Measurements from ENCODE around the gene SUSD2. TPM values are rescaled to one million over a fixed set of nuclear protein-coding genes. Genes with fewer than 3 reads are reported as not detected.

Gene SUSD2
- total and polyA plus RNA-seq, 9 of the 15 experiments (the other 6 are each of a cell fraction or from before 2014, with no cell fraction given) = 0.01 to 0.16 (median 0.04) TPM; not detected in 4

DNA sequence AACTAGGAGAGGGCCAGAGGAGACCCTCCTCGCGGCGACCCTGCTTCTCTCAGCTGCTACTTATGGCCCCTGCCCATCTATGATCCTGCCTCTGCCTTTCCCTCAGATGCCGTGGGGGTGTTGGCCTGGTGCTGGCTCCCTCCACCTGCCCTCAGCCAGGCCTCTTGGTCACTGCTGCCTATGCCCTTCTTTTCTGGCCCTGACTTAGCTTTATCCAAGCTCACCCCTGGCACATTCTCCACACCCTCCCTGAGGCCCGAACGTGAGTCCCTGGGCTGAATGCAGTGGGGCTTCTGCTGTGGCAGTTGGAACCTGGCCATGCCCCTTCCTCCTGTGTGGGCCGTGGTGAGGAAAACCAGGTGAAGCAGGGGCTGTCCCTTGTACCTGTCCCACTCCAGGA lies 19.8 kb upstream of the SUSD2 start:
- H3K4me2 ChIP-seq (ENCODE audit: insufficient read depth, low read length) = no peak overlapping the region
- TF ChIP-seq ZKSCAN8 (CRISPR knock-in tag; IDR thresholded peaks at IDR 0.05) (no peak), MECOM (CRISPR knock-in tag; IDR thresholded peaks at IDR 0.05) (no peak), SIRT6 (IDR thresholded peaks at IDR 0.05; ENCODE audit: low read depth, low read length) (no peak), DMBX1 (CRISPR knock-in tag; IDR thresholded peaks at IDR 0.05; ENCODE audit: borderline replicate concordance) (no peak), VEZF1 (CRISPR knock-in tag; IDR thresholded peaks at IDR 0.05) (no peak), RB1 (IDR thresholded peaks at IDR 0.05; ENCODE audit: low read depth) (no peak), HES1 (IDR thresholded peaks at IDR 0.05; ENCODE audit: low read depth) (no peak), PURB (CRISPR knock-in tag; IDR thresholded peaks at IDR 0.05; ENCODE audit: low read depth) (no peak), RBM15 (IDR thresholded peaks at IDR 0.05; ENCODE audit: insufficient read depth, low read length) (no peak), SNIP1 (IDR thresholded peaks at IDR 0.05; ENCODE audit: low read depth) (no peak)
- TF ChIP-seq, protein P1, sequence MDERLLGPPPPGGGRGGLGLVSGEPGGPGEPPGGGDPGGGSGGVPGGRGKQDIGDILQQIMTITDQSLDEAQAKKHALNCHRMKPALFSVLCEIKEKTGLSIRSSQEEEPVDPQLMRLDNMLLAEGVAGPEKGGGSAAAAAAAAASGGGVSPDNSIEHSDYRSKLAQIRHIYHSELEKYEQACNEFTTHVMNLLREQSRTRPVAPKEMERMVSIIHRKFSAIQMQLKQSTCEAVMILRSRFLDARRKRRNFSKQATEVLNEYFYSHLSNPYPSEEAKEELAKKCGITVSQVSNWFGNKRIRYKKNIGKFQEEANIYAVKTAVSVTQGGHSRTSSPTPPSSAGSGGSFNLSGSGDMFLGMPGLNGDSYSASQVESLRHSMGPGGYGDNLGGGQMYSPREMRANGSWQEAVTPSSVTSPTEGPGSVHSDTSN (CRISPR knock-in tag; IDR thresholded peaks at IDR 0.05; ENCODE audit: low read depth) = no peak
- TF ChIP-seq, protein P1 (tag; conservative IDR thresholded peaks at IDR 0.05; ENCODE audit: low read depth) = no peak
- TF ChIP-seq, protein P2, sequence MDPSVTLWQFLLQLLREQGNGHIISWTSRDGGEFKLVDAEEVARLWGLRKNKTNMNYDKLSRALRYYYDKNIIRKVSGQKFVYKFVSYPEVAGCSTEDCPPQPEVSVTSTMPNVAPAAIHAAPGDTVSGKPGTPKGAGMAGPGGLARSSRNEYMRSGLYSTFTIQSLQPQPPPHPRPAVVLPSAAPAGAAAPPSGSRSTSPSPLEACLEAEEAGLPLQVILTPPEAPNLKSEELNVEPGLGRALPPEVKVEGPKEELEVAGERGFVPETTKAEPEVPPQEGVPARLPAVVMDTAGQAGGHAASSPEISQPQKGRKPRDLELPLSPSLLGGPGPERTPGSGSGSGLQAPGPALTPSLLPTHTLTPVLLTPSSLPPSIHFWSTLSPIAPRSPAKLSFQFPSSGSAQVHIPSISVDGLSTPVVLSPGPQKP (CRISPR knock-in tag; IDR thresholded peaks at IDR 0.05) = no peak
- TF ChIP-seq, protein P3, sequence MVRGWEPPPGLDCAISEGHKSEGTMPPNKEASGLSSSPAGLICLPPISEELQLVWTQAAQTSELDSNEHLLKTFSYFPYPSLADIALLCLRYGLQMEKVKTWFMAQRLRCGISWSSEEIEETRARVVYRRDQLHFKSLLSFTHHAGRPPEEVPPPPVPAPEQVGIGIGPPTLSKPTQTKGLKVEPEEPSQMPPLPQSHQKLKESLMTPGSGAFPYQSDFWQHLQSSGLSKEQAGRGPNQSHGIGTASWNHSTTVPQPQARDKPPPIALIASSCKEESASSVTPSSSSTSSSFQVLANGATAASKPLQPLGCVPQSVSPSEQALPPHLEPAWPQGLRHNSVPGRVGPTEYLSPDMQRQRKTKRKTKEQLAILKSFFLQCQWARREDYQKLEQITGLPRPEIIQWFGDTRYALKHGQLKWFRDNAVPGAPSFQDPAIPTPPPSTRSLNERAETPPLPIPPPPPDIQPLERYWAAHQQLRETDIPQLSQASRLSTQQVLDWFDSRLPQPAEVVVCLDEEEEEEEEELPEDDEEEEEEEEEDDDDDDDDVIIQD (CRISPR knock-in tag; IDR thresholded peaks at IDR 0.05) = no peak

More for the DNA sequence above, 19.8 kb upstream of the SUSD2 start:
- H3K79me2 ChIP-seq (ENCODE audit: control insufficient read depth, insufficient read depth, low read length) = no peaks in the 10 kb centered on the region; the same call in 2 of the 3 replicates
- ChIA-PET POLR2A (interaction anchor here (0.6 kb wide), 1 partner anchor 393 kb away, joined by 3 read pairs; no protein-coding TSS in a partner anchor), CTCF (ENCODE audit: low intra/inter-chr PET ratio) (interaction anchor here (0.7 kb wide), 1 partner anchor 60 kb away, joined by 3 read pairs; no protein-coding TSS in a partner anchor)
- peaks cover 29% of the 10 kb centered on the region; the same call in 2 of the 3 replicates for H3K36me3 ChIP-seq (ENCODE audit: control insufficient read depth, insufficient read depth, low read length)
- ATAC-seq (no peak), FAIRE-seq (no peak), DNase-seq (ENCODE audit: extremely low read depth in 1 of 4, low spot score in 3 of 4) (no peak)
- no peaks in the 10 kb centered on the region for H3K27me3 ChIP-seq (ENCODE audit: control insufficient read depth in 2 of 2, insufficient read depth in 2 of 2, low read length in 2 of 2)
- no peaks in the 10 kb centered on the region; the same call in 1 of the 2 replicates for H4K20me1 ChIP-seq (replicated peaks; ENCODE audit: control insufficient read depth, insufficient read depth, low read length)
- BruUV-seq (replicated peaks) = no TSS peak
- H3K4me3 ChIP-seq = no peak overlapping the region
- H3K27ac ChIP-seq (ENCODE audit: extremely low read depth, low read depth, low read length) = no peak overlapping the region
- no peaks in the 10 kb centered on the region for H3K9me3 ChIP-seq (replicated peaks; ENCODE audit: control insufficient read depth, insufficient read depth, low read depth, low read length)
- H2AFZ ChIP-seq (ENCODE audit: low read depth, low read length) = no peak overlapping the region
- H3K4me1 ChIP-seq (replicated peaks in 1 of 2; ENCODE audit: control insufficient read depth in 2 of 2, insufficient read depth in 2 of 2, low read length in 2 of 2) = peaks cover 8 to 15% of the 10 kb centered on the region in 2 experiments; a peak in 4 of 5 replicates
- peak overlapping the region in 1 of 2 experiments; percentile 35; a peak in 1 of 4 replicates for H3K9ac ChIP-seq (ENCODE audit: insufficient read depth in 1 of 2, low read depth in 2 of 2, low read length in 2 of 2)
- intact Hi-C loops (cut with micrococcal nuclease) = no loop called here
- in situ Hi-C loops (cut with MboI) = no loop called here
- H3K9me1 ChIP-seq (ENCODE audit: control insufficient read depth, insufficient read depth, low read length) = peaks cover 3% of the 10 kb centered on the region
- 80% methylated on average over 2 of the region's 7 CpGs for WGBS (ENCODE audit: insufficient coverage, low coverage, missing lambda C conversion rate)
